HG02981 (cell line): ENCODE results near the gene MAGI2.

Experiments used
- ATAC-seq: cut with Tn5 transposase; IDR thresholded peaks from one replicate; pipeline ENCODE4 v1.9.1; 2021; ENCODE audit warnings: mild to moderate bottlenecking, moderate library complexity; ENCODE audit not compliant: unreplicated experiment

The MAGI2 gene

DNA sequence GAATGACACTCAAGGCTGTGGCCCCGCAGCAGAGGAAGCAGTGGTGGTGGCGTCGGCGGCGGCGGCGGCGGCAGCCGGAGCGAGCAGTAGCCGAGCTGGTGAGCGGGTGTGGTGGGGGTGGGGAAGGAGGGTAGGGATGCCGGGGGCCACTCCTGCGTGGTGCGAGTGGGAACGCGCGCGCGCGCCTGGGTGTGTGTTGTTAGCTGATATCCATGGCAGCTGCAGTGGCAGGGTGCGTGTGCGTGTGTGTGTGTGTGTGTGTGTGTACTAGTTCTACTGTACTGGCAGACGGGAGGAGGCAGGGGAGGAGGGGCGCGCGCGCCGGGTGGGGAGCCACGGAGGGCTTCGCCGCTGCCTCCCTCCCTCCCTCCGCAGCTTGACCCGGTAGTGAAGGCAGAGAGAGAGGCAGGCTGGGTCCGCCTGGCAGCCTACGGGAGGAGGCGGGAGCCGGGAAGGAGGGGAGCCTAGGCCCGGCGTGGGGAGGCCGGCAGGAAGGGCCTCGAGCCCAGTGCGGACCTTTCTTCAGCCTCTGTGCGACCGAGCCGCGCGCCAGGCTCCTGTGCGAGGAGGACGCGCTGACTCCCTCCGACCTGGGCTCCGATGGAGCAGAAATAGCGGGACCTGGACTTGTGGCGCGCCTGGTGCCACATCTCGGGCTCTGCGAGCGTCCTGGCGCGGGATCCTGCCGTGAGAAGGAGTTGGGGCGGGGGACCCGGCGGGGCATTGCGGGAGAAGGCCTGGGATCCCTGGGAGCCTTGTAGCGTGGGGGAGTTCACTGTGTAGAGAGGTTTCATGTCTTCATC, at the start of gene MAGI2:
MAGI2 (minus strand) TSS at position 110 of the 803 bp plus-strand sequence. CDS start 347 bp downstream, outside the sequence.
- ATAC-seq: no peak

DNA sequence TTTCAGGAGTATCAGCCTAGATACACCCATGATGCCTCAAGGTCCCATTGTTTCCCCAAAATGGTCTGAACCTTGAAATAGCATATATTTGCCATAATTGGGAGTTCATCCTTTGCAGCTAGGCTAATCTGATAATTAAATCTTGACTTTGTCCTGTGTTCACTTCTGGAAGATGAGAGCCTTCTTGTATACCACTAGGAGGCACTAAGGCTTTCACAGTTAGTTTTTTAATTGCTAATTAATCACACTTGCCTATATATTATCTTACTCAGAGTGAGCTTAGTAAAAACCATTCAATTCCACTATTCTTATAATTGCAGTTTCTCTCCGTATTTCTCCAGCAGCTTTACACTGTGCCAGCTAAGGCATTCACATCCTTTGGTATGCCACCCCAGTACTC, 48.7 kb upstream of the MAGI2 start:
- ATAC-seq: no peak

DNA sequence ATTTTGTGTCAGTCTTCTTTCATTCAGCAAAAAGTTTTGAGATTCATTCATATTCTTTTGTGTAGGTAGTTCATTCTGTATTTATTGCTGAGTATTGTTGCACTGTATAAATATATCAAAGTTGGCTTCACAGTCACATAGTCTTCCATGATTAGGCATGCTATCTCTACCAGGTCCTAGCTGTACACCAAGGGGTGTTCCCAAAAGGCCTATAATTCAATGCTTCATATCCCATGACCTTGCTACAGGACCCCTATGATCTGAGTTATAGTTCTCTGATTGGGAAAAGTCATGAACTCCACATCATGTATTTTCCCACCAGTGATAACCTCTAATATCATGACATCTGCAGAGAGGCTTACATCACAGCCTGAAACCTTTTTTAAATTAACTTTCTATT, 47.3 kb upstream of the MAGI2 start:
- ATAC-seq: no peak

GRCh38 chr7:79497728-79498127, 44.3 kb upstream of the MAGI2 start:
- no peak for ATAC-seq

GRCh38 chr7:79495544-79496272, 42.2 kb upstream of the MAGI2 start:
- ATAC-seq: no peak

GRCh38 chr7:79494046-79494445, 40.6 kb upstream of the MAGI2 start:
- ATAC-seq: no peak

- ATAC-seq: no peak
Observed at GRCh38 chr7:79489371-79489770, 35.9 kb upstream of the MAGI2 start.

- no peak for ATAC-seq
Observed at GRCh38 chr7:79478386-79478785, 24.9 kb upstream of the MAGI2 start.

DNA sequence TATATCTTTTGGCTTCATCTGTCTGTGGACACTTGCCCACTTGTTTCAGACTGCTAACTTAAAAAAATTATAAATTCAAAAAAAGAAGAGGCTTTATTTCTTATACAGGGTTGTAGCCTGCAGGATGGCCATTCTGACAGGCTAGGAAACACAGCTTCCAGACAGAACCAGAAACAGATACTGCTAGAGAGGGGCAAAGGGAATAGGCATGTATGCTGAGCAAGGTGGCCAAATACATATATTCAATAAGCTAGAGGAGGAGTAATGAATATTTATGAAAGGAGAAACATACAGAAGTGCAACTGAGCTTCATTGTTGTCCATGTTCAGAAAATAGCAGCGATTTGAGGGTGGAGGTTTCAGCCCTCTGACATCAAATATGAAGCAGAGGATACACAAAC, 22.0 kb upstream of the MAGI2 start:
- ATAC-seq: no peak

DNA sequence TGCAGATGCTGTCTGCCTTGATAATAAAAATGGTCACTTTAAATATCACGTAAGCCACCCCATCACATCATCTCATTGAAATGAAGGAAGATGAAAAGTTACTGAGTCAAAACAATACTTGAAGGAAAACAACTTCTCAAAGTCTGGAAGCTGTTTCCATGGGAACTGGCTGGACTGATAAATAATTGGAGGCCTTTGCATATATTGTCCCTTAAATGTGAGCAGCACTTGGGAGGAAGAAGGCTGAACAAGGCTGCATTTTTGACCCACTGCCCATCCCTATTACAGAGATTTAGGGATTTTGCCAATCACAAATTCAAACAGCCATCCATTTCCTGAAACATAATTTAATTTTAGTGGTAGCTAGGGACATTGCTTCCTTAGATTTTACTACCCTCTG, 18.2 kb upstream of the MAGI2 start:
- ATAC-seq: no peak

DNA sequence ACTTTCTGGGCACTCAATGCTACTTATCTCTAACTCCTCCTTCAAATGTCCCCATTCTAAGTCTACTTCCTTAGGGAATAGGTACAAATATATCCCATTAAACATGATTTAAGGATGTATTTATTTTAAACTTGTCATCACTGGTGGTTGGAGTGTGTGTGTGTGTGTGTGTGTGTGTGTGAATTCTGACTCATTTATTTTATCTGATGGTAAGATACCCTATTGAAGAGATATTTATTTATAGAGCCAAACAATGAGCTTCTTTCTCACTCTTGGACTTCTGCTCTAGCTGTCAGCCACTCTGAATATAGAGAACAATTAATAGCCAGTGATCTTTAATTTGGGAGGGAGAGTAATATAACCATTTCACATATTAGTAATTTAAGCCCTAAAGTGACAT, 17.8 kb upstream of the MAGI2 start:
- no peak for ATAC-seq

DNA sequence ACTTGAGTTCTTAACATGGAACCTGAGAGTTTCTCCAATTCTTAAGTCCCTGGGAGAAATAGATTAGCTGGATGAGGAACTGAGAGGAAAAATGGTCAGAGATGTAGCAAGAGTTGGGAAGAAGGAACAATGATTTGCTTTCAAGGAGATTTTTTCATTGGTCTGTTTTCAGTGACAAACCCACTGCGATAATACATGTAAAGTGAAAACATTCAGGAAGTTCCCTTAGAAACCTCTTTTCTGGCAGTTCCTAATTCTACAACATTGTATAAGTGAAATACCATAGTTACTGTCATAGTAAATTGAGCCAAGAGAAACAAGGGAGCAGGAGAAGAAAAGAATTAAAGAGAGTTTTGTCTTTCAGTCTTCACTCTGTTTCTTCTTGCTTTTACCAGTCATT, 12.1 kb upstream of the MAGI2 start:
- no peak for ATAC-seq

DNA sequence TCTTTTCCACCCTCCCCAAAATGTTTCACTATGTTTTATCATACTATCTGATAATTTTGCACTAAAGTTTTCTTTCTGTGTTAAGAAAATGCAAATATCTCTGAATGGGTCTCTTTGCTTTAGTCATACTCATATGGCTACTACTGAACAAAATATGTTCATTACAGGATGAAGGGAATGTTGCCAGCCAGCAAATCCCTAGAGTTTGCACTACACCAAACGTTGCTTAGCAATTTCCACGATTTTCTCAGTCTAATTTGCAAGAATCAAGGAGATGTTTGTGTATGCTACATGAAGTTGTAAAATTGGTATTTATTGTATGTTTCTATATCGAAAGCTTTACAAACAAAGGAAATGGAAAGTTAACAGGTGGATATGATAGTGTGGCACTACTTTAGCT, 10.6 kb upstream of the MAGI2 start:
- ATAC-seq: no peak

DNA sequence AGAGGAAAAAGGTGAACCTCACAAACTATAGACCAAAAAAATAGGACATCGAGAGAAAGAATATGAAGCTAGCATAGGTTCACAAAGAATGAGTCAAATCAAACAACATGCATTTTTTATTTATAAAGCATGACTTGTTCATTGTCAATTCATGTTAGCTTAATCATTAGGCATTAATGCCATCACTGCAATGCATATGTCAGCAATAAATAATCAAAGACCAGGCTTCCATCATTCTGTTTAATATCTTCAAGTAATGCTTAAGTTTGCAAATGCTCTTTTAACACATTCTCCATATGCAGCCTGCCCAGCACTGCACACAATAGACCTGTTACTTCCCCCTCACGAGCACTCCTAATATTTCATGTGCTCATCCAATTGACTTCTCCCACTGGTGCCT, 8.9 kb upstream of the MAGI2 start:
- ATAC-seq: no peak

GRCh38 chr7:79461660-79462059, 8.2 kb upstream of the MAGI2 start:
- ATAC-seq: no peak

DNA sequence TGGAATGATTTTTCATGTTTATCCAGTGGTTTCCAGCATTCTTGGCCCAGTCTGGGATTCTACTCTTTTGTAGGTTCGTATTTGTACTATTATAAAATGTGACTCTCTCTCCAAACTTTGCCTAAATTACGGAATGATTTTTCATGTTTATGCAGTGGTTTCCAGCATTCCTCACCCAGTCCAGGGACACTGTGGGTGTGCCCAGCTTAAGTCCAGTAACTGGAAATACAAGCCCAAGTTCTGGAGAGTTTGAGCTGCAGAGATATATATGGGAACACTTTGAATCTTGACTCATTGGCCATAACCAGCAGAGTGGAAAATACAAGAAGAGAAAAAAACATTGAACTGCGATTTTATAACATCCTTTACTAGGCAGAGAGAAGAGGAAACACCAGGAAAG, 5.9 kb upstream of the MAGI2 start:
- no peak for ATAC-seq

- ATAC-seq: no peak
Observed at GRCh38 chr7:79458796-79459195, 5.3 kb upstream of the MAGI2 start.

DNA sequence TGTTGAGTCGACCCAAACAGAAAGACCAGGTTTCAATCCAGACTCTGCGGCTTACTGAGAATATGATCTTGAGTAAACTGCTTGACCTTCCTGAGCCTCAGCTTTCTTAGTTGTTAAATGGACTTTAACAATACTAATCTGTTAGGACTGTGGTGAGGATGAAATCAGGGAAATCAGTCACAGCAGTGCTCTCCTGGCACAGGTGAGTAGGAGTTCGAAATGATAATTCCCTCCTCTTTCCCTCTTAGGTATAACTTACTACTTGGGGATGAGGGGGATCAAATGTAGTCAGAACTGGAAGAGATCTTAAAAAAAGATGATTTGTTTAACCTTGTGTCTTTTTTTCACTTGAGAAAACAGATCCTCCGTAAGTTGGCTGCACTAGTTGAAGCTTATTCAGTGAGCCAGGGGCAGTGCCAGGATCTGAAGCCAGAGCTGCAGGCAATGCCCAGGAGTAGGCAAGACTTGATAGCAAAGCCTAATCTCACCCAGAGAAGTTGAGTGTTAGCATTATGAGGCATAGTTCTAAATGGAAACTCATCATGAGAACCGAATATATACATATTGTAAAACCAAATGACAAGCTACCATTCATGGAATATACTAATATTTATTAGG, 1.8 kb upstream of the MAGI2 start:
- no peak for ATAC-seq

GRCh38 chr7:79454361-79454960, 994 bp upstream of the MAGI2 start:
- no peak for ATAC-seq

DNA sequence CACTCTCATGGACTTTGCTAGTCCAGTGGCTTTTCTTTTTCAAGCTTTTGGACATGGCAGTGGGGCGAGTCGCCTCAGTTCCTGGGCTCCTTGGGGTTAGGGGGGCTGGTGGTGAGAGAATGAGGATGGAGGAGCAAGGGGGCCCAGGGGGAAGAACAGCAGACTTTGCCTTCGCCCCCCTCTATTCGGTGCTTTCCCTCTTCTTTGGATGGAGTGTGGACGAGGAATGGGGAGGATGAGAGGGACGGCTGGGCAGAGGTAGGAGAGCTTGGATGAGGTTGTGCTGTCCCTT, 255 bp downstream of the MAGI2 start:
- no peak for ATAC-seq

DNA sequence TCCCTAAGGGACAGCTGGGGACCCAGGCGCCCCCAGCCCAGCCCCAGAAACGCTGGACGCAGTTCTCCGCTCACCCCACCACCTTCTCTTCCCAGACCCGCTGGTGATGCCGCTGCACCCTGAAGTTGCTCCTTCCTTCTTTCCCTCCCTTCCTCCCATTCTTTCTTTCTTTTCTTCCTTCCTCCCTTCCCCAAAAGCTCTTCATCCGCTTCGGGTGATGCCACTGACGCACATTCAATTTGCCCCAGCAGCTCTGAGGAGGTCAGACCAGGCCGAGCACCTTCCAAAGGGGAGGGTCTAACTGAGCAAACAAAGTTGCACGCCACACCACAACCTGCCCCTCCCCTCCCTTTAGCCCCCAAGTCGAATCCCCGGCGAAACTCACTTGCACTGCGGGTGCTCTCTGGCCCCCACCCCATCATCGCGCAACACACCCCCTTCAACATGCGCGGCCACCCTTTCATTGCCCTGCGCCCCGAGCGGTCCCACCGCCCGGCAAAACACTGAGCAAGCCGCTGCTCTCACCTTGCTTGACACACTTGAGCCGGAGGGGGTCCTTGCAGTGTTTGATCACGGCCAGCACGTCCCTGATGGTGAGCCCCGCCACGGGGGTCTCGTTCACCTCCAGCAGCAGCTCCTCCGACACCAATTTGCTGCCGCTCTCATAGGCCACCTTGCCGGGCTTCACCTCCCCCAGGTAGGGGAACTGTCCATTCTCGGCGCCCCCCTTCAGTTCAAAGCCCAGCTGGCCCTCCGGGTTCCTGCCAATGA, 787 bp downstream of the MAGI2 start:
- no peak for ATAC-seq
